GM12872 (cell line): ENCODE data around the gene QSOX1.

Source experiments
- CTCF ChIP-seq: IDR thresholded peaks from 3 replicates; pipeline ENCODE4 v1.5.1; 2011; ENCODE audit warnings: low read depth, mild to moderate bottlenecking, low read length, moderate library complexity; ENCODE audit not compliant: insufficient read depth

Gene QSOX1

DNA sequence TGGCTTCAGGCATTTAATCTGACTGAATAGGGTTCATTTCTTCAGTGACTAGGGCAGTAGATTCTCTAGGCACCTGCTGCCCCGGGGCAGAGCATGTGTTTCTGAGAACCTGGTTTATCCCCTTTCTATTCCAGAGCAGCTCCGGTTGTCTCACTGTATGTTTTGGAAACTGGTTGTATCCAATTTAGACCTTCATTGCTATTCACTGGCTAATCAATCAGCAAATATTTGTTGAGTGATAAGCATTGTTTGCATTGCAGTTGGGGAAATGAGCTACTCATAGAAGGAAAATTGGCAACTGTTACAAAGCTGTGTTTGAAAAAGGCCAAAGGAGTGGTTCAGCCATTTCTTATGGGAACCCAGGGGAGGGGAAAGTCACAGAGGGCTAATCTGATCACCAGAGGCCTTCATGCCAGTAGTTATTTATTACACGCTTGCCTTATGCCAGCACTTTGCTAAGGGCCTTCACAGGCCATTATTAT lies 2.9 kb downstream of the QSOX1 start:
- TF ChIP-seq CTCF, result no peak

GRCh38 chr1:180158149-180159147 lies 3.8 kb downstream of the QSOX1 start:
- TF ChIP-seq CTCF, result no peak

- TF ChIP-seq CTCF, result no peak
These were observed 5.7 kb downstream of the QSOX1 start for GRCh38 chr1:180160357-180160756.

GRCh38 chr1:180163041-180163440 lies 8.4 kb downstream of the QSOX1 start:
- TF ChIP-seq CTCF, result no peak

GRCh38 chr1:180165096-180165495 lies 10.4 kb downstream of the QSOX1 start:
- no peak for TF ChIP-seq CTCF

DNA sequence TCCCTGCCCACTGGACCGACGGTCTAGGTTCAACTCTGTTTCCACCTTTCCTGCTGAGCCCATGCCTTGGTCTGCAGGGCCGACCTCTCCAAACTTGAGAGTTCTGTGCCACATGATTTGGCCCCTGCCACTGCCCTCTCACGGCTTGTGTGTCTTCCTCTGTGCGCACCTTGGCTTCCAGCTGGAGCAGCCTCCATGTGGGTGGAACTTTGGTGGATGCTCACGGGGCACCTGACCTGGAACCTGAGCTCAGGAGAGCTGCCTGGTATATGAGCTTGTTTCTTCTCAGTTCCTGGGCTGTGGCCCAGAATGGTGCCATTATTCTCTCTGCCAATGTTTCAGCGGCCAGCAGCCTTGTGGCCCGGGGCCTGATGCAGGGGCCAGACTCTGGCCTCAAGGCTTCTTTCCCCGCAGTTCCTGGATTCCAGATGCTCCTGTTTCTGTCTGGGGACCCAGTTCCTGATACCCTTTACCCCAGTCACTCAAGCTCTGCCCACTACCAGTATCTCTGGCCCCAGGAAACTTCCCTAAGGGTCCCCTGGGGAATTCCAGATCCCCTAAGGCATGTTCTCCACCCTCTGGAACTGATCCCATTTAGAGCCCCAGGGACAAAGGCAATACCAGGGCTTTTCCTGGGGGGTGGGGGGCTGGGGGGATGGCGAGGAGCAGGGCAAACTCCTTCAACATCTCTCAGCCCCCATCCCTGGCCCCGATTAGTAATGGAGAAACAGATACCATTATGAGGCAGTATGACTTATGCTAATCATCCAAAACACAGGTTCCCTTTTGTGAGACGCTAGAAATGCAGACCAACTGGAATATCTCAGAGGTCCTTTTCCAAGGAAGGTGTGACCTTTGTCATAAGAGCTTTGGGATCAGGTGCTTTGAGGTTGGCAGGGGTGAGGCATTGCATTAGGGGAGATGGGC lies 11.1 kb downstream of the QSOX1 start:
- no peak for TF ChIP-seq CTCF

GRCh38 chr1:180166436-180166800 lies 11.7 kb downstream of the QSOX1 start:
- TF ChIP-seq CTCF, result no peak
